ENCODE measurements around the gene PARP8.

DNA sequence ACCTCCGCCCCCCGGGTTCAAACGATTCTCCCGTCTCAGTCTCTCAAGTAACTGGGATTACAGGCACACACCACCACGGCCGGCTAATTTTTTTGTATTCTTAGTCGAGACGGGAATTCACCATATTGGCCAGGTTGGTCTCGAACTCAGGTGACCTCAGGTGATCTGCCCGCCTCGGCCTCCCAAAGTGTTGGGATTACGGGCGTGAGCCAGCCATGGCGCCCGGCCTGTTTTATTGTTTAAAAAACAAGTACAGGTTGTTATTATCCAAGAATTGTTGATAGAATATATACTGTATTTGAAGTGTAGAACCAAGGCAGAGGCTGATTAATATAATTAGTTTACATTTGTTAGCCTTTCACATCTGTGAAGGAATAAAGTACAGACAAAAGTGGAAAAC, 8.9 kb downstream of the PARP8 start:
- TF ChIP-seq CTCF (conservative IDR thresholded peaks at IDR 0.05; ENCODE audit: low read depth, low read length), result no peak
- TF ChIP-seq POLR2A (IDR thresholded peaks at IDR 0.05; ENCODE audit: low read depth, low read length), result no peak
- no peak for TF ChIP-seq CEBPB (IDR thresholded peaks at IDR 0.05; ENCODE audit: low read depth, low read length)
- TF ChIP-seq RAD21 (IDR thresholded peaks at IDR 0.05; ENCODE audit: low read length), result no peak
- no peak for TF ChIP-seq USF2 (IDR thresholded peaks at IDR 0.05; ENCODE audit: low read depth, low read length)
- no peak for TF ChIP-seq BHLHE40 (IDR thresholded peaks at IDR 0.05; ENCODE audit: low read depth, low read length)

Measured in IMR-90 (cell line).